Testis (tissue), 2 donors: Measurements from ENCODE around the gene GAK.

Experiments
- POLR2A ChIP-seq: fragments of 450-650 bp; IDR thresholded peaks from one replicate; pipeline ENCODE4 v1.6.1; 2017; ENCODE audit warnings: antibody characterized with exemption, mild to moderate bottlenecking, moderate library complexity
- TF ChIP-seq, protein P1 (sequence below), 3 experiments: fragments of 450-650 bp in 2 of 3; fragments of 200-600 bp in 1 of 3; sonication (generic) in 1 of 3; IDR thresholded peaks; one replicate each; pipeline ENCODE4 v1.5.1; 2016 to 2019; ENCODE audit warnings: antibody characterized with exemption in 3 of 3, mild to moderate bottlenecking in 2 of 3, moderate library complexity in 1 of 3

DNA sequence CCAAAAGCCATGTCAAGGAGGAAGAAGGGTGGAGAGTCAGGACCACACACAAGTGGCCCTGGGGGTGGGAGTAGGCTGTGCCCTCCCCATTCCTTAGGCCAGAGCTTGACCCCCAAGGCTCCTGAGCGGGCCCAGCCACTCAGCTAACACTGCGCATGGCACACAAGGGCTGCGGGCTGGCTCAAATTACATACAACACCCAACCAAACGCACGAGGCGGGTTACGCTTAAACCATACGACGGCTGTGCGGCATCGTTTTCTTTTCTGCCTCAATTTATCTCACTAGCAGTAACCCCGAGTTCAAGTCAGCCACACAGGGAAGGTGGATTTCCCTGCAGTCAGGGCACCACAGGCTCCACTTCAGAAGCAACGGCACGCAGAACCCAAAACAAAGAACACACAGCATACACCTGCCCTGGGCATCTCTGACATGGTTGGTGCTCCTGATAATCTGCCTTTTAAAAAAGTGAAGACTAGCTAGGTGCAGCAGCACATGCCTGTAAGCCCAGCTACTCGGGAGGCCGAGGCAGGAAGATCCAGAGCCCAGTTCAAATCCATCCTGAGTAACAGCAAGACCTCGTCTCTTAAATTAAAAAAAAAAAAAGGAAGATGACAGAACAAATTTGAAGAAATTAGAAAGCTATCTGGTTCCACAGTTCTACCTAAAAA lies 2.9 kb downstream of the GAK start:
- TF ChIP-seq, protein P1, sequence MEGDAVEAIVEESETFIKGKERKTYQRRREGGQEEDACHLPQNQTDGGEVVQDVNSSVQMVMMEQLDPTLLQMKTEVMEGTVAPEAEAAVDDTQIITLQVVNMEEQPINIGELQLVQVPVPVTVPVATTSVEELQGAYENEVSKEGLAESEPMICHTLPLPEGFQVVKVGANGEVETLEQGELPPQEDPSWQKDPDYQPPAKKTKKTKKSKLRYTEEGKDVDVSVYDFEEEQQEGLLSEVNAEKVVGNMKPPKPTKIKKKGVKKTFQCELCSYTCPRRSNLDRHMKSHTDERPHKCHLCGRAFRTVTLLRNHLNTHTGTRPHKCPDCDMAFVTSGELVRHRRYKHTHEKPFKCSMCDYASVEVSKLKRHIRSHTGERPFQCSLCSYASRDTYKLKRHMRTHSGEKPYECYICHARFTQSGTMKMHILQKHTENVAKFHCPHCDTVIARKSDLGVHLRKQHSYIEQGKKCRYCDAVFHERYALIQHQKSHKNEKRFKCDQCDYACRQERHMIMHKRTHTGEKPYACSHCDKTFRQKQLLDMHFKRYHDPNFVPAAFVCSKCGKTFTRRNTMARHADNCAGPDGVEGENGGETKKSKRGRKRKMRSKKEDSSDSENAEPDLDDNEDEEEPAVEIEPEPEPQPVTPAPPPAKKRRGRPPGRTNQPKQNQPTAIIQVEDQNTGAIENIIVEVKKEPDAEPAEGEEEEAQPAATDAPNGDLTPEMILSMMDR (IDR thresholded peaks at IDR 0.05): no peak
- TF ChIP-seq POLR2A: no peak
